Mucosa of descending colon (tissue), 3 donors: ENCODE data around the gene NUCKS1. TPM values are rescaled to one million over a fixed set of nuclear protein-coding genes. Genes with fewer than 3 reads are reported as not detected.
A peak's percentile ranks its signal among the peaks of the same experiment; 100 is the strongest.

Experiments
- ATAC-seq: fragments of 200-7000 bp; cut with Tn5 transposase; one replicate; pipeline ENCODE4 v1.9.1; 2020; ENCODE audit warnings: mild to moderate bottlenecking, moderate library complexity
- DNase-seq, 3 donors: peaks; one replicate each; pipeline ENCODE4 v3.0.0-alpha.2; 2020
- H3K36me3 ChIP-seq: fragments of 200-600 bp; one replicate; pipeline ENCODE4 v1.8.0; 2021; ENCODE audit warnings: low read depth, mild to moderate bottlenecking
- H3K4me1 ChIP-seq: fragments of 200-600 bp; one replicate; pipeline ENCODE4 v1.8.0; 2021; ENCODE audit warnings: low read depth, mild to moderate bottlenecking
- H3K4me3 ChIP-seq: fragments of 200-600 bp; one replicate; pipeline ENCODE4 v1.8.0; 2021; ENCODE audit warnings: mild to moderate bottlenecking
- H3K9me3 ChIP-seq: fragments of 200-600 bp; one replicate; pipeline ENCODE4 v1.8.0; 2021; ENCODE audit warnings: mild to moderate bottlenecking
- CTCF ChIP-seq: fragments of 200-600 bp; IDR thresholded peaks from one replicate; pipeline ENCODE4 v1.8.0; 2022; ENCODE audit warnings: antibody characterized with exemption, mild to moderate bottlenecking
- intact Hi-C, 2 donors: fragments of 100-400 bp; cut with DNase I in 1 of 2; cut with micrococcal nuclease in 1 of 2; formaldehyde crosslinking; loops; one replicate each; pipeline versions ENCODE4 v1.11.0 to v1.11.1; 2022; cut with DNase I, micrococcal nuclease
- total RNA-seq, 3 donors: library from RNA; stranded (reverse); fragmentation: NEBNext Ultra II Directional in 2 of 3; extraction: Animal tissue kit (Norgen Biotek cat#: 25700) in 2 of 3; gene quantifications; one replicate each; pipeline versions ENCODE4 v1.2.1 to v1.2.4, GENCODE V29; 2021 to 2023
- donor health status: DM: no; HTN: no; CAD: no; lungs with moderate emphysema.
- donor health status: DM: no; HTN: no; CAD: no.
- donor health status: DM: no; HTN: yes; CAD: no.

Gene NUCKS1
- total RNA-seq, 3 donors from 2014 or later, result 52.7 to 140 (median 103) TPM

- Histone ChIP-seq H3K9me3 (no peaks in the 10 kb centered on the region), H3K4me3 (no peak overlapping the region), H3K36me3 (no peaks in the 10 kb centered on the region), H3K4me1 (no peaks in the 10 kb centered on the region)
- intact Hi-C loops, result no loop called here
- ATAC-seq, result peak; percentile 21
- TF ChIP-seq CTCF, result no peak
- DNase-seq, result no peak
Observed at GRCh38 chr1:205693421-205693991, 56.5 kb downstream of the NUCKS1 start.

- intact Hi-C loops, result no loop called here
- H3K4me3 ChIP-seq, result no peak overlapping the region
- H3K9me3 ChIP-seq, result no peaks in the 10 kb centered on the region
- H3K4me1 ChIP-seq, result no peaks in the 10 kb centered on the region
- DNase-seq (no peak), ATAC-seq (no peak)
- H3K36me3 ChIP-seq, result no peaks in the 10 kb centered on the region
- no peak for TF ChIP-seq CTCF
Observed at GRCh38 chr1:205692423-205692822, 57.6 kb downstream of the NUCKS1 start.

GRCh38 chr1:205690122-205690756 lies 59.7 kb downstream of the NUCKS1 start:
- no peaks in the 10 kb centered on the region for H3K36me3 ChIP-seq
- intact Hi-C loops, result no loop called here
- ATAC-seq (no peak), DNase-seq (no peak)
- no peaks in the 10 kb centered on the region for H3K4me1 ChIP-seq
- TF ChIP-seq CTCF, result no peak
- no peak overlapping the region for H3K4me3 ChIP-seq
- no peaks in the 10 kb centered on the region for H3K9me3 ChIP-seq

GRCh38 chr1:205689479-205689878 lies 60.5 kb downstream of the NUCKS1 start:
- H3K36me3 ChIP-seq, result no peaks in the 10 kb centered on the region
- TF ChIP-seq CTCF, result no peak
- no peaks in the 10 kb centered on the region for H3K9me3 ChIP-seq
- H3K4me1 ChIP-seq, result no peaks in the 10 kb centered on the region
- intact Hi-C loops, result no loop called here
- ATAC-seq (no peak), DNase-seq (no peak)
- H3K4me3 ChIP-seq, result no peak overlapping the region

GRCh38 chr1:205688171-205689080 lies 61.6 kb downstream of the NUCKS1 start:
- no peaks in the 10 kb centered on the region for H3K4me1 ChIP-seq
- H3K9me3 ChIP-seq, result no peaks in the 10 kb centered on the region
- H3K4me3 ChIP-seq, result no peak overlapping the region
- H3K36me3 ChIP-seq, result no peaks in the 10 kb centered on the region
- ATAC-seq (no peak), DNase-seq (no peak)
- TF ChIP-seq CTCF, result no peak
- intact Hi-C loops, result no loop called here
